ENCODE data around the gene CLPTM1L. TPM values are rescaled to one million over a fixed set of nuclear protein-coding genes. Genes with fewer than 3 reads are reported as not detected.

CLPTM1L gene
- 90.1 and 181 TPM in 2 replicates for total RNA-seq

GRCh38 chr5:1344975-1345838 lies at the start of gene CLPTM1L:
Gene CLPTM1L, minus strand, starts transcription at chr5:1345099. Its CDS starts 258 bp downstream, at chr5:1344841.

GRCh38 chr5:1294835-1295649 lies 49.9 kb downstream of the CLPTM1L start, which contains the start of gene TERT:
Gene TERT, minus strand, starts transcription at chr5:1295068. Its CDS starts 79 bp downstream, at chr5:1294989.

Other genes starting within 250 kb of the CLPTM1L start
- gene SLC12A7, start 233.0 kb downstream of the CLPTM1L start, total RNA-seq = 7.4 and 14.3 TPM in 2 replicates
- not detected in 2 replicates for gene SLC6A19, start 143.5 kb downstream of the CLPTM1L start, total RNA-seq
- gene SLC6A18, start 119.7 kb downstream of the CLPTM1L start, total RNA-seq = not detected in 2 replicates
- gene TERT, start 50.0 kb downstream of the CLPTM1L start, total RNA-seq = not detected in 2 replicates
- gene SLC6A3, start 100.3 kb upstream of the CLPTM1L start, total RNA-seq = not detected in 2 replicates
- 92.8 and 114 TPM in 2 replicates for gene LPCAT1, start 178.9 kb upstream of the CLPTM1L start, total RNA-seq